DOHH2 (cell line): ENCODE measurements around the gene CNPY3.

Source experiments
- EZH2phosphoT487 ChIP-seq: fragments of 200-600 bp; sonication (generic); IDR thresholded peaks from 2 replicates; pipeline ENCODE4 v1.6.1; 2017; ENCODE audit warnings: borderline replicate concordance, mild to moderate bottlenecking, antibody characterized with exemption, low read length, moderate library complexity, mixed read lengths
- TF ChIP-seq, protein P1 (sequence below): fragments of 200-600 bp; sonication (generic); IDR thresholded peaks from one replicate; pipeline ENCODE4 v1.5.1; 2014; ENCODE audit warnings: antibody characterized with exemption, mild to moderate bottlenecking, low read depth, low read length; ENCODE audit not compliant: poor library complexity, severe bottlenecking

DNA sequence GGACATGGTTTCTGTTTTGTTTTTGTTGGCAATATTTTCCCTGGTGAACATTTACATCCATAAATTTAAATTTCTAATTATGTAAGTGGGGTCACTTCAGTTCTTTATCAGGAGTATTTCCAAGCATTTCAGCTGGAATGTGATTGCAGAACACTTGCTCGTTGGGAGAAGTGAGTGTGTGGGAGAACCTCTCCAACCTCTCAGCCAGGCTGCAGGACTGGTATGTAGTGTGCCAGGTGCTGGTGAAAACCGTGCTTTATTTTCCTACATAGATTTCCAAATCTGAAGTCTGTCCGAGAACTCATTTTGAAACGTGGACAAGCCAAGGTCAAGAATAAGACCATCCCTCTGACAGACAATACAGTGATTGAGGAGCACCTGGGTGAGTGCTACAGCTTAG lies 43.6 kb upstream of the CNPY3 start:
- TF ChIP-seq, protein P1, sequence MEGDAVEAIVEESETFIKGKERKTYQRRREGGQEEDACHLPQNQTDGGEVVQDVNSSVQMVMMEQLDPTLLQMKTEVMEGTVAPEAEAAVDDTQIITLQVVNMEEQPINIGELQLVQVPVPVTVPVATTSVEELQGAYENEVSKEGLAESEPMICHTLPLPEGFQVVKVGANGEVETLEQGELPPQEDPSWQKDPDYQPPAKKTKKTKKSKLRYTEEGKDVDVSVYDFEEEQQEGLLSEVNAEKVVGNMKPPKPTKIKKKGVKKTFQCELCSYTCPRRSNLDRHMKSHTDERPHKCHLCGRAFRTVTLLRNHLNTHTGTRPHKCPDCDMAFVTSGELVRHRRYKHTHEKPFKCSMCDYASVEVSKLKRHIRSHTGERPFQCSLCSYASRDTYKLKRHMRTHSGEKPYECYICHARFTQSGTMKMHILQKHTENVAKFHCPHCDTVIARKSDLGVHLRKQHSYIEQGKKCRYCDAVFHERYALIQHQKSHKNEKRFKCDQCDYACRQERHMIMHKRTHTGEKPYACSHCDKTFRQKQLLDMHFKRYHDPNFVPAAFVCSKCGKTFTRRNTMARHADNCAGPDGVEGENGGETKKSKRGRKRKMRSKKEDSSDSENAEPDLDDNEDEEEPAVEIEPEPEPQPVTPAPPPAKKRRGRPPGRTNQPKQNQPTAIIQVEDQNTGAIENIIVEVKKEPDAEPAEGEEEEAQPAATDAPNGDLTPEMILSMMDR = no peak
- no peak for TF ChIP-seq EZH2phosphoT487
